HG02840 (cell line): ENCODE data around the gene CDC42EP2.

ENCODE experiments used
- ATAC-seq: cut with Tn5 transposase; IDR thresholded peaks from one replicate; pipeline ENCODE4 v1.9.1; 2021; ENCODE audit warnings: mild to moderate bottlenecking, moderate library complexity, moderate number of reproducible peaks; ENCODE audit not compliant: unreplicated experiment, low FRiP score

The CDC42EP2 gene

GRCh38 chr11:65297026-65297672 is 17.5 kb upstream of the CDC42EP2 start:
- ATAC-seq, result no peak

- ATAC-seq, result no peak
Observed at GRCh38 chr11:65298131-65298535, 16.5 kb upstream of the CDC42EP2 start.

GRCh38 chr11:65298655-65299179 is 15.9 kb upstream of the CDC42EP2 start:
- ATAC-seq, result no peak

GRCh38 chr11:65300621-65301275 is 13.9 kb upstream of the CDC42EP2 start:
- no peak for ATAC-seq

GRCh38 chr11:65301491-65302329 is 13.0 kb upstream of the CDC42EP2 start:
- ATAC-seq, result no peak

- no peak for ATAC-seq
Observed at GRCh38 chr11:65303555-65303954, 11.1 kb upstream of the CDC42EP2 start.

- no peak for ATAC-seq
Observed at GRCh38 chr11:65304110-65304509, 10.6 kb upstream of the CDC42EP2 start.

- ATAC-seq, result no peak
Observed at GRCh38 chr11:65304613-65305012, 10.1 kb upstream of the CDC42EP2 start.

GRCh38 chr11:65305501-65306268 is 9.0 kb upstream of the CDC42EP2 start:
- ATAC-seq, result no peak

- no peak for ATAC-seq
Observed at GRCh38 chr11:65307298-65308229, 7.1 kb upstream of the CDC42EP2 start.

GRCh38 chr11:65308281-65308891 is 6.3 kb upstream of the CDC42EP2 start:
- ATAC-seq, result no peak

GRCh38 chr11:65309006-65309405 is 5.7 kb upstream of the CDC42EP2 start:
- no peak for ATAC-seq

- ATAC-seq, result no peak
Observed at GRCh38 chr11:65310215-65310614, 4.5 kb upstream of the CDC42EP2 start.

GRCh38 chr11:65310736-65311135 is 3.9 kb upstream of the CDC42EP2 start:
- ATAC-seq, result no peak

- ATAC-seq, result no peak
Observed at GRCh38 chr11:65311170-65311678, 3.4 kb upstream of the CDC42EP2 start.

- ATAC-seq, result peak; percentile 48
Observed at GRCh38 chr11:65315204-65315865, 669 bp downstream of the CDC42EP2 start.

GRCh38 chr11:65315866-65316226 is 1.2 kb downstream of the CDC42EP2 start:
- no peak for ATAC-seq
